WTC11 (cell line): ENCODE data around the gene MOV10.

ENCODE experiments used
- CTCF ChIP-seq: fragments of 200-600 bp; IDR thresholded peaks from 2 replicates; pipeline ENCODE4 v1.8.0; 2022; ENCODE audit warnings: antibody characterized with exemption
- ESRRA ChIP-seq: sonication (generic); formaldehyde crosslinking; IDR thresholded peaks from 2 replicates; pipeline ENCODE4 v1.8.1; 2022; ENCODE audit warnings: mild to moderate bottlenecking, missing genetic modification reagents, borderline replicate concordance
- NFE2L1 ChIP-seq: sonication (generic); formaldehyde crosslinking; IDR thresholded peaks from 2 replicates; pipeline ENCODE4 v1.8.1; 2023; ENCODE audit warnings: missing genetic modification reagents
- PRDM15 ChIP-seq: sonication (generic); formaldehyde crosslinking; IDR thresholded peaks from 2 replicates; pipeline ENCODE4 v1.8.0; 2022; ENCODE audit warnings: missing genetic modification reagents
- SP1 ChIP-seq: sonication (generic); formaldehyde crosslinking; conservative IDR thresholded peaks from 2 replicates; pipeline ENCODE4 v1.8.1; 2022; ENCODE audit warnings: missing genetic modification reagents

- TF ChIP-seq PRDM15 (no peak), NFE2L1 (CRISPR knock-in tag) (no peak), SP1 (no peak), CTCF (no peak), ESRRA (CRISPR knock-in tag) (no peak)
Observed at GRCh38 chr1:112665857-112666256, 8.6 kb upstream of the MOV10 start.
